ENCODE measurements around the gene CITED1. TPM values are rescaled to one million over a fixed set of nuclear protein-coding genes. Genes with fewer than 3 reads are reported as not detected.

CITED1 gene
- 0.22 and 1.1 TPM in 2 replicates for total RNA-seq

GRCh38 chrX:72305286-72306084 lies at the start of gene CITED1:
Gene CITED1, minus strand, starts transcription at chrX:72305914. Its CDS starts 3,045 bp downstream, at chrX:72302869.

Small RNA genes lying within 50 kb of the gene (small RNA-seq; reads per million reads assigned to genes)
- not detected for gene RF00019 (ENCODE audit: low replicate concordance)

Other genes with a start within 250 kb of the CITED1 start
- 1.4 and 2.4 TPM in 2 replicates for gene RTL5, start 174.0 kb downstream of the CITED1 start, total RNA-seq
- gene PIN4, start 124.2 kb downstream of the CITED1 start, total RNA-seq, result 4.2 and 7.4 TPM in 2 replicates
- under 0.01 and 12.2 TPM in 2 replicates for gene ERCC6L, start 66.9 kb downstream of the CITED1 start, total RNA-seq
- gene RPS4X, start 28.7 kb downstream of the CITED1 start, total RNA-seq, result 584 and 1,187 TPM in 2 replicates